SK-N-MC (cell line): ENCODE data around the gene SLC17A4.

ENCODE experiments used
- EZH2 ChIP-seq: fragments of 200-600 bp; sonication (generic); IDR thresholded peaks from one replicate; pipeline ENCODE4 v1.6.1; 2017; ENCODE audit warnings: antibody characterized with exemption
- POLR2AphosphoS5 ChIP-seq: IDR thresholded peaks from 2 replicates; pipeline ENCODE4 v1.6.1; 2012; ENCODE audit warnings: mild to moderate bottlenecking, low read depth, low read length, borderline replicate concordance

GRCh38 chr6:25769983-25770382 is 15.4 kb downstream of the SLC17A4 start:
- TF ChIP-seq EZH2 (no peak), POLR2AphosphoS5 (no peak)
